ENCODE data around the gene SHFL. TPM values are rescaled to one million over a fixed set of nuclear protein-coding genes. Genes with fewer than 3 reads are reported as not detected.

SHFL gene
- total and polyA plus RNA-seq, 2 of the 8 experiments (the other 6 are each of a cell fraction or from before 2014, with no cell fraction given): 25.3 to 37.1 TPM

DNA sequence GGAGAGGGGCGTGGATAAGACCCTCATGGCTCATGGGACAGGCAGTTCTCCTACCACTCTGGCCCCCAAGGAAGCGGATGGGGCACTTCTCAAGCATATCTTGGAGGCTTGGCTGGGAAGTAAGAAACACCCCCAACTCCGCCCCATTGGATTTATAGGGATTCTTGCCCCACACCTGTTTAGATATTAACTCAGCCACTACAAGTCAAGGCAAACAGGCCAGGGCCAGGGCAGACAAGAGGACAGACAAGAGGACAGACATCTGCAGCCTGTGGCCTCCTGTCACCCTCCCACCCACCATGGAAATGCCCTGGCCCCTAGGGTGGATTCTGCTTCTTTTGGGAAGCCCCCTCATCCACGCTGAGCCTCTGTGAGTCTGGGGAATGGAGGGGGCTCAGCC, 48.8 kb upstream of the SHFL start:
- DNase-seq (ENCODE audit: low read depth in 1 of 2, low spot score in 2 of 2) (no peak), FAIRE-seq (no peak)
- no peaks in the 10 kb centered on the region for H3K36me3 ChIP-seq (ENCODE audit: control insufficient read depth in 2 of 4, insufficient read depth in 4 of 4, low read length in 3 of 4)
- H4K5ac ChIP-seq (ENCODE audit: insufficient read length, low read depth, low read length): no peak overlapping the region
- no peak overlapping the region for H3K27ac ChIP-seq (ENCODE audit: low read depth, low read length)
- no peak overlapping the region for H3K14ac ChIP-seq (ENCODE audit: insufficient read length)
- no peak overlapping the region for H3K56ac ChIP-seq (replicated peaks; ENCODE audit: insufficient read length, low read depth, low read length)
- no peak overlapping the region for H2BK15ac ChIP-seq (ENCODE audit: low read length)
- H4K20me1 ChIP-seq (replicated peaks in 1 of 2; ENCODE audit: control insufficient read depth in 1 of 2, insufficient read depth in 2 of 2, low read length in 2 of 2): no peaks in the 10 kb centered on the region
- no peak overlapping the region for H3K9ac ChIP-seq (replicated peaks in 1 of 4; ENCODE audit: extremely low read depth in 1 of 4, low read depth in 3 of 4, low read length in 3 of 4)
- no peak overlapping the region for H2BK20ac ChIP-seq (ENCODE audit: low read length)
- WGBS, 2 experiments (ENCODE audit: extremely low coverage in 1 of 2, insufficient coverage in 1 of 2, insufficient read length in 1 of 2, insufficient replicate concordance in 2 of 2, low coverage in 1 of 2, low lambda C conversion rate in 2 of 2, missing lambda C conversion rate in 1 of 2): 52% methylated on average over 4 of the region's 4 CpGs; no CpG with 5 or more reads in 1 of the 2 experiments
- no peak overlapping the region for H3K4me3 ChIP-seq (ENCODE audit: extremely low read depth in 1 of 4, insufficient read depth in 2 of 4, low read depth in 3 of 4, low read length in 4 of 4)
- H3K4me1 ChIP-seq (replicated peaks in 1 of 4; ENCODE audit: control insufficient read depth in 3 of 4, insufficient read depth in 4 of 4, low read length in 3 of 4): no peaks in the 10 kb centered on the region
- no peak overlapping the region for H3K18ac ChIP-seq (ENCODE audit: extremely low read depth, low read length)
- no peak overlapping the region for H3K4me2 ChIP-seq (ENCODE audit: insufficient read depth in 1 of 2, low read depth in 2 of 2, low read length in 2 of 2)
- no peak overlapping the region for H3K23ac ChIP-seq (ENCODE audit: insufficient read length)
- no peak overlapping the region for H2BK5ac ChIP-seq (ENCODE audit: low read depth, low read length)
- H3K79me2 ChIP-seq (ENCODE audit: control insufficient read depth in 1 of 2, insufficient read depth in 2 of 2, low read length in 2 of 2): no peaks in the 10 kb centered on the region
- ChIA-PET POLR2A (ENCODE audit: partially characterized antibody) (interaction anchor here (1.0 kb wide), 1 partner anchor 77 kb away, joined by 3 read pairs; no protein-coding TSS in a partner anchor), CTCF (ENCODE audit: partially characterized antibody) (interaction anchor here (0.9 to 3.8 kb wide), 3 partner anchors 15 to 106 kb away, joined by 3 to 15 read pairs (median 3); no protein-coding TSS in a partner anchor)
- H4K91ac ChIP-seq (replicated peaks; ENCODE audit: insufficient read length, low read length): no peak overlapping the region
- H3K23me2 ChIP-seq (ENCODE audit: low read depth, low read length): no peaks in the 10 kb centered on the region
- no peak overlapping the region for H3K4ac ChIP-seq (replicated peaks; ENCODE audit: insufficient read length, low read depth, low read length)
- no peak overlapping the region for H4K8ac ChIP-seq (ENCODE audit: extremely low read depth, insufficient read depth, low read length)
- no peaks in the 10 kb centered on the region for H3K79me1 ChIP-seq (ENCODE audit: low read depth, low read length)
- peaks cover 26 to 27% of the 10 kb centered on the region in 2 experiments for H3K9me3 ChIP-seq (ENCODE audit: insufficient read depth in 2 of 2, low read depth in 1 of 2, low read length in 1 of 2)
- H3K27me3 ChIP-seq (replicated peaks in 1 of 4; ENCODE audit: control insufficient read depth in 3 of 4, extremely low read depth in 1 of 4, insufficient read depth in 3 of 4, low read length in 3 of 4): no peaks in the 10 kb centered on the region; a peak in 1 of 7 replicates
- H2BK12ac ChIP-seq (ENCODE audit: low read depth, low read length): no peak overlapping the region
- H2AK5ac ChIP-seq (ENCODE audit: low read depth, low read length): no peak overlapping the region
- H2BK120ac ChIP-seq (replicated peaks; ENCODE audit: low read depth, low read length): no peak overlapping the region
- H2AFZ ChIP-seq (ENCODE audit: low read length): no peak overlapping the region
- no peak for TF ChIP-seq BRCA1 (IDR thresholded peaks at IDR 0.05; ENCODE audit: low read depth, low read length)
- TF ChIP-seq, protein P1, sequence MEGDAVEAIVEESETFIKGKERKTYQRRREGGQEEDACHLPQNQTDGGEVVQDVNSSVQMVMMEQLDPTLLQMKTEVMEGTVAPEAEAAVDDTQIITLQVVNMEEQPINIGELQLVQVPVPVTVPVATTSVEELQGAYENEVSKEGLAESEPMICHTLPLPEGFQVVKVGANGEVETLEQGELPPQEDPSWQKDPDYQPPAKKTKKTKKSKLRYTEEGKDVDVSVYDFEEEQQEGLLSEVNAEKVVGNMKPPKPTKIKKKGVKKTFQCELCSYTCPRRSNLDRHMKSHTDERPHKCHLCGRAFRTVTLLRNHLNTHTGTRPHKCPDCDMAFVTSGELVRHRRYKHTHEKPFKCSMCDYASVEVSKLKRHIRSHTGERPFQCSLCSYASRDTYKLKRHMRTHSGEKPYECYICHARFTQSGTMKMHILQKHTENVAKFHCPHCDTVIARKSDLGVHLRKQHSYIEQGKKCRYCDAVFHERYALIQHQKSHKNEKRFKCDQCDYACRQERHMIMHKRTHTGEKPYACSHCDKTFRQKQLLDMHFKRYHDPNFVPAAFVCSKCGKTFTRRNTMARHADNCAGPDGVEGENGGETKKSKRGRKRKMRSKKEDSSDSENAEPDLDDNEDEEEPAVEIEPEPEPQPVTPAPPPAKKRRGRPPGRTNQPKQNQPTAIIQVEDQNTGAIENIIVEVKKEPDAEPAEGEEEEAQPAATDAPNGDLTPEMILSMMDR (IDR thresholded peaks at IDR 0.05; ENCODE audit: control extremely low read depth in 1 of 3, insufficient read depth in 1 of 3, low read depth in 1 of 3, low read length in 3 of 3): no peak
- TF ChIP-seq SRF (IDR thresholded peaks at IDR 0.05; ENCODE audit: low read depth, low read length): no peak
- no peak for TF ChIP-seq POLR2AphosphoS5 (IDR thresholded peaks at IDR 0.05; ENCODE audit: low read depth, low read length)
- TF ChIP-seq CEBPB (IDR thresholded peaks at IDR 0.05; ENCODE audit: low read depth, low read length): no peak
- TF ChIP-seq MAFK (IDR thresholded peaks at IDR 0.05; ENCODE audit: low read depth, low read length): no peak
- TF ChIP-seq, protein P2, sequence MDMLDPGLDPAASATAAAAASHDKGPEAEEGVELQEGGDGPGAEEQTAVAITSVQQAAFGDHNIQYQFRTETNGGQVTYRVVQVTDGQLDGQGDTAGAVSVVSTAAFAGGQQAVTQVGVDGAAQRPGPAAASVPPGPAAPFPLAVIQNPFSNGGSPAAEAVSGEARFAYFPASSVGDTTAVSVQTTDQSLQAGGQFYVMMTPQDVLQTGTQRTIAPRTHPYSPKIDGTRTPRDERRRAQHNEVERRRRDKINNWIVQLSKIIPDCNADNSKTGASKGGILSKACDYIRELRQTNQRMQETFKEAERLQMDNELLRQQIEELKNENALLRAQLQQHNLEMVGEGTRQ (IDR thresholded peaks at IDR 0.05; ENCODE audit: low read length): no peak
- TF ChIP-seq NRF1 (IDR thresholded peaks at IDR 0.05; ENCODE audit: low read depth, low read length): no peak
- no peak for TF ChIP-seq EZH2 (IDR thresholded peaks at IDR 0.05; ENCODE audit: low read depth, low read length, severe bottlenecking)
- no peak for TF ChIP-seq FOSL1 (IDR thresholded peaks at IDR 0.05; ENCODE audit: insufficient read depth, low read depth, low read length)
- TF ChIP-seq TBP (IDR thresholded peaks at IDR 0.05; ENCODE audit: low read depth, low read length): no peak
